Measurements from ENCODE around the gene TSPAN10. TPM values are rescaled to one million over a fixed set of nuclear protein-coding genes. Genes with fewer than 3 reads are reported as not detected.

TSPAN10 gene
- polyA plus RNA-seq, 1 donor from 2014 or later = not detected

DNA sequence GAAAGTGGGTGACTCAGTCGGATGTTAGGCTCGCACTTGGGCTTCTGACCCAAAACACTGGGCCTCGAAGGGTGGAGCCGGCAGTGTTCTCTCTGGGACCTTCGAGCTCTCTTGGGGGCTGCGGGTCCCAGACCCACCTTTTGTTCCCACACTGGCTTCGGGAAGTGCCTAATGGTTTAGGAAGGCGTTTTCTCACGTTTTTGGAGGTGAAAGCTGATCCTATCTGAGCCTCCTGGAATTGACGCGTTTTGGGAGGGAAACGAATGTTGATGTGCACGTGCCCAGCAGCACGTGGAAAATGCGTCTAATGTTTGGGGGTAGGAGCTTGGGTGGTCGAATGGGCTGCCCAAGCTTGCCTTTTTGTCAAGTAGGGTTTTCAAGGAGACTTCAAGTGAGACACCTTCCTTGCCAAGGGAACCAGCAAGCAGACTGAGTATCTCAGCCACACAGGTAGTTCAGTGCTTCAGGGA, 47.5 kb downstream of the TSPAN10 start:
- no peaks in the 10 kb centered on the region for H3K36me3 ChIP-seq (ENCODE audit: insufficient read depth, low read length)
- TF ChIP-seq EZH2 (IDR thresholded peaks at IDR 0.05; ENCODE audit: borderline replicate concordance, insufficient read depth, low read length, poor library complexity, severe bottlenecking) (no peak), SMC3 (conservative IDR thresholded peaks at IDR 0.05; ENCODE audit: poor library complexity) (no peak), REST (IDR thresholded peaks at IDR 0.05; ENCODE audit: borderline replicate concordance) (no peak), EP300 (conservative IDR thresholded peaks at IDR 0.05; ENCODE audit: poor library complexity, severe bottlenecking) (no peak), POLR2AphosphoS5 (IDR thresholded peaks at IDR 0.05) (no peak), RAD21 (conservative IDR thresholded peaks at IDR 0.05) (no peak), TAF1 (IDR thresholded peaks at IDR 0.05; ENCODE audit: low read depth) (no peak), MXI1 (conservative IDR thresholded peaks at IDR 0.05; ENCODE audit: poor library complexity, severe bottlenecking) (no peak), CTCF (IDR thresholded peaks at IDR 0.05; ENCODE audit: poor library complexity, severe bottlenecking) (no peak)
- H3K27me3 ChIP-seq (ENCODE audit: insufficient read depth, low read depth, low read length) = no peaks in the 10 kb centered on the region
- no peak overlapping the region for H3K27ac ChIP-seq (ENCODE audit: low read length)
- H3K4me3 ChIP-seq (ENCODE audit: low read length) = peak overlapping the region; percentile 100
- H3K9me2 ChIP-seq (ENCODE audit: insufficient read depth, low read length) = no peaks in the 10 kb centered on the region
- H4K20me1 ChIP-seq (ENCODE audit: insufficient read depth) = peaks cover 7% of the 10 kb centered on the region
- H3K4me2 ChIP-seq (ENCODE audit: low read length) = peak overlapping the region; percentile 89
- H3K79me2 ChIP-seq (replicated peaks; ENCODE audit: insufficient read depth, low read length) = peaks cover 37% of the 10 kb centered on the region
- H3K9me3 ChIP-seq (ENCODE audit: low read length) = no peaks in the 10 kb centered on the region
- no peak overlapping the region for H2AFZ ChIP-seq (ENCODE audit: low read depth, low read length)
- H3F3A ChIP-seq (ENCODE audit: insufficient read depth, low read length, poor library complexity, severe bottlenecking) = no peaks in the 10 kb centered on the region
- peak overlapping the region; percentile 80 for H3K9ac ChIP-seq (ENCODE audit: low read length)

DNA sequence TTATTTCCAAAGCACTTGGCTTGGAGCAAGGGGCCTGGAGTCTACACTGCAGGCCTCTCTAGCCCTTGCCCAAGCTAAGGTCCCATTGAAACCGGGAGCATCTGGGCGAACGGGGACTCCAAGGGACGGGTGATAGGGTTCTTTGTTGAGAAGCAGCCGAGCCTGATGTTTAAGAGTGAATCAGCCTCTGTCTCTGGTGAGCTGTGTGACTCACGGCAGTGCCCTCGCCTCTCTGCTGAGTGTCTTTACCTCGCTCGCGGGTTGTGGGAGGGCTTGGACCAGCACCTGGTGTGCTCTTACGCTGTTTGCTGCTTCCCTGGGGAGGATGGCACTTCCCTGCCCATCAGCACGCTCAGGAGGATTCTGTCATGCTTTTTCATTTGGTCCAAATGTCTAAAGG, 48.1 kb downstream of the TSPAN10 start:
- no peaks in the 10 kb centered on the region for H3K27me3 ChIP-seq (ENCODE audit: insufficient read depth, low read depth, low read length)
- no peak overlapping the region for H2AFZ ChIP-seq (ENCODE audit: low read depth, low read length)
- H3K9me3 ChIP-seq (ENCODE audit: low read length) = no peaks in the 10 kb centered on the region
- H3F3A ChIP-seq (ENCODE audit: insufficient read depth, low read length, poor library complexity, severe bottlenecking) = no peaks in the 10 kb centered on the region
- H3K9me2 ChIP-seq (ENCODE audit: insufficient read depth, low read length) = no peaks in the 10 kb centered on the region
- no peak overlapping the region for H3K4me2 ChIP-seq (ENCODE audit: low read length)
- H4K20me1 ChIP-seq (ENCODE audit: insufficient read depth) = peaks cover 7% of the 10 kb centered on the region
- H3K9ac ChIP-seq (ENCODE audit: low read length) = peak overlapping the region; percentile 80
- H3K27ac ChIP-seq (ENCODE audit: low read length) = no peak overlapping the region
- no peak for TF ChIP-seq SMC3 (conservative IDR thresholded peaks at IDR 0.05; ENCODE audit: poor library complexity)
- no peak for TF ChIP-seq TAF1 (IDR thresholded peaks at IDR 0.05; ENCODE audit: low read depth)
- TF ChIP-seq RAD21 (conservative IDR thresholded peaks at IDR 0.05) = no peak
- TF ChIP-seq EP300 (conservative IDR thresholded peaks at IDR 0.05; ENCODE audit: poor library complexity, severe bottlenecking) = no peak
- no peak for TF ChIP-seq POLR2AphosphoS5 (IDR thresholded peaks at IDR 0.05)
- TF ChIP-seq REST (IDR thresholded peaks at IDR 0.05; ENCODE audit: borderline replicate concordance) = no peak
- TF ChIP-seq EZH2 (IDR thresholded peaks at IDR 0.05; ENCODE audit: borderline replicate concordance, insufficient read depth, low read length, poor library complexity, severe bottlenecking) = no peak
- TF ChIP-seq CTCF (IDR thresholded peaks at IDR 0.05; ENCODE audit: poor library complexity, severe bottlenecking) = no peak
- no peak for TF ChIP-seq MXI1 (conservative IDR thresholded peaks at IDR 0.05; ENCODE audit: poor library complexity, severe bottlenecking)
- H3K79me2 ChIP-seq (replicated peaks; ENCODE audit: insufficient read depth, low read length) = peaks cover 37% of the 10 kb centered on the region
- peak overlapping the region; percentile 100 for H3K4me3 ChIP-seq (ENCODE audit: low read length)
- H3K36me3 ChIP-seq (ENCODE audit: insufficient read depth, low read length) = no peaks in the 10 kb centered on the region

Data from neural cell (in vitro differentiated cells).